Measurements from ENCODE around the gene OR52E6.

Gene OR52E6

GRCh38 chr11:5807580-5807979 is 34.1 kb downstream of the OR52E6 start:
- TF ChIP-seq EGR1 (IDR thresholded peaks at IDR 0.05) (no peak), EP300 (IDR thresholded peaks at IDR 0.05; ENCODE audit: borderline replicate concordance) (no peak), TCF12 (IDR thresholded peaks at IDR 0.05; ENCODE audit: low read depth) (no peak), RAD21 (IDR thresholded peaks at IDR 0.05; ENCODE audit: low read depth) (no peak), FOXM1 (IDR thresholded peaks at IDR 0.05; ENCODE audit: borderline replicate concordance, low read depth) (no peak), CEBPB (IDR thresholded peaks at IDR 0.05) (no peak), MAX (IDR thresholded peaks at IDR 0.05) (no peak), NFIC (IDR thresholded peaks at IDR 0.05) (no peak)

- TF ChIP-seq TEAD4 (IDR thresholded peaks at IDR 0.05) (no peak), REST (IDR thresholded peaks at IDR 0.05; ENCODE audit: low read depth) (no peak), ZBTB7A (IDR thresholded peaks at IDR 0.05; ENCODE audit: low read depth) (no peak), RAD21 (IDR thresholded peaks at IDR 0.05; ENCODE audit: low read depth) (no peak), YY1 (IDR thresholded peaks at IDR 0.05; ENCODE audit: low read depth) (no peak), EGR1 (IDR thresholded peaks at IDR 0.05) (no peak), EP300 (IDR thresholded peaks at IDR 0.05; ENCODE audit: borderline replicate concordance) (no peak), TAF1 (IDR thresholded peaks at IDR 0.05; ENCODE audit: low read depth) (no peak), TCF12 (IDR thresholded peaks at IDR 0.05; ENCODE audit: low read depth) (no peak), CREB1 (IDR thresholded peaks at IDR 0.05; ENCODE audit: low read depth) (no peak), USF1 (IDR thresholded peaks at IDR 0.05) (no peak), FOXM1 (IDR thresholded peaks at IDR 0.05; ENCODE audit: borderline replicate concordance, low read depth) (no peak), NFIC (IDR thresholded peaks at IDR 0.05) (no peak), MAX (IDR thresholded peaks at IDR 0.05) (no peak), CEBPB (IDR thresholded peaks at IDR 0.05) (no peak)
These were observed 37.7 kb downstream of the OR52E6 start for GRCh38 chr11:5803982-5804381.

- TF ChIP-seq USF1 (IDR thresholded peaks at IDR 0.05) (no peak), FOXM1 (IDR thresholded peaks at IDR 0.05; ENCODE audit: borderline replicate concordance, low read depth) (no peak), REST (IDR thresholded peaks at IDR 0.05; ENCODE audit: low read depth) (no peak), TAF1 (IDR thresholded peaks at IDR 0.05; ENCODE audit: low read depth) (no peak), CREB1 (IDR thresholded peaks at IDR 0.05; ENCODE audit: low read depth) (no peak)
These were observed 45.2 kb downstream of the OR52E6 start for GRCh38 chr11:5796541-5796940.

GRCh38 chr11:5791165-5791564 is 50.5 kb downstream of the OR52E6 start, which contains the start of gene OR52N1:
TSS of gene OR52N1 (minus strand) at chr11:5791265. CDS start at chr11:5788816, 2,449 bp downstream.
- no peak for TF ChIP-seq RAD21 (IDR thresholded peaks at IDR 0.05; ENCODE audit: low read depth)
- TF ChIP-seq TEAD4 (IDR thresholded peaks at IDR 0.05), result no peak
- TF ChIP-seq TAF1 (IDR thresholded peaks at IDR 0.05; ENCODE audit: low read depth), result no peak
- TF ChIP-seq ZBTB7A (IDR thresholded peaks at IDR 0.05; ENCODE audit: low read depth), result no peak
- TF ChIP-seq YY1 (IDR thresholded peaks at IDR 0.05; ENCODE audit: low read depth), result no peak
- TF ChIP-seq TCF12 (IDR thresholded peaks at IDR 0.05; ENCODE audit: low read depth), result no peak
